ENCODE measurements around the gene DIP2C.
"Not testable (repeated sequence)": the region's sequence is repeated elsewhere in the genome, so short reads cannot be mapped to it uniquely, and the experiment has no call there.

Gene DIP2C

DNA sequence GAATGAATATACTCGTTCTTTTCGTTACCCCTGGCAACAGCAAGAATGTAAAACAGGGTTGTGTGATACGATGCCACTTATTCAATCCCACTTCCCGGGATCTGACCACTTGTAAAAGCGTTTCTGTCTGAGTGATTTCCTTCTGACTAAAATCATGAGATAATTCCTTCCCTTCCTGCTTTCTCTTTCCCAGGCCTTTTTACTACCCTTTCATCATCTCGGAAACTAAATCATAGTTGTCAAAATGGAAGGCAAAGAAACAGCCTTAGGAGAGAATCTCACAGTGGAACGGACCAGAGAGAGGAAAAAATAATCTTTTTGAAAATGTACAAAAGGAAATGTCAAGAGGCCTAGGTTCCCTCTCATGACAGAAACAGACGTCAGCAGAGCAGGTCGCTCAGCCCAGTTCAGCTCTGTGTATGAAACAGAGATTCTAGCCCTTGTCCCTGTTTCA, 29.8 kb downstream of the DIP2C start:
- peak; percentile 20 to 24 for DNase-seq (ENCODE audit: low read depth in 2 of 2)

DNA sequence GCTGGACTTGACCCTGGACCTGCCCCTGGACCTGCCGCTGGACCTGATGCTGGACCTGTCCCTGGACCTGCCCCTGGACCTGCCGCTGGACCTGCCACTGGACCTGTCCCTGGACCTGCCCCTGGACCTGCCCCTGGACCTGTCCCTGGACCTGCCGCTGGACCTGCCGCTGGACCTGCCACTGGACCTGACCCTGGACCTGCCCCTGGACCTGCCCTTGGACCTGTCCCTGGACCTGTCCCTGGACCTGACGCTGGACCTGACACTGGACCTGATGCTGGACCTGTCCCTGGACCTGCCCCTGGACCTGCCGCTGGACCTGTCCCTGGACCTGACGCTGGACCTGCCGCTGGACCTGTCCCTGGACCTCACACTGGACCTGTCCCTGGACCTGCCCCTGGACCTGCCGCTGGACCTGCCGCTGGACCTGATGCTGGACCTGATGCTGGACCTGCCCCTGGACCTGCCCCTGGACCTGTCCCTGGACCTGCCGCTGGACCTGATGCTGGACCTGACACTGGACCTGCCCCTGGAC, 31.6 kb downstream of the DIP2C start:
- not testable (repeated sequence) for DNase-seq (ENCODE audit: low read depth in 2 of 2)

DNA sequence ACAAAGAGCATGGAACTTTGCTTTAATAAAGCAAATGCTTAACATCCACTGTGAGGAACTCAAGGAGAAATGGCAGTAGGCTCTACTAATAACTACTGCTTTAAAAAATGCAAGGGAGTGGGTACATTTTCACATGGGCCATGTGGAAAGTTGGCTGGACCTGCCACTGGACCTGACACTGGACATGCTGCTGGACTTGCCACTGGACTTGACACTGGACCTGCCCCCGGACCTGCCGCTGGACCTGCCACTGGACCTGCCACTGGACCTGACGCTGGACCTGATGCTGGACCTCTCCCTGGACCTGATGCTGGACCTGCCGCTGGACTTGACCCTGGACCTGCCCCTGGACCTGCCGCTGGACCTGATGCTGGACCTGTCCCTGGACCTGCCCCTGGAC, 32.6 kb downstream of the DIP2C start:
- no peak for DNase-seq (ENCODE audit: low read depth in 2 of 2)

DNA sequence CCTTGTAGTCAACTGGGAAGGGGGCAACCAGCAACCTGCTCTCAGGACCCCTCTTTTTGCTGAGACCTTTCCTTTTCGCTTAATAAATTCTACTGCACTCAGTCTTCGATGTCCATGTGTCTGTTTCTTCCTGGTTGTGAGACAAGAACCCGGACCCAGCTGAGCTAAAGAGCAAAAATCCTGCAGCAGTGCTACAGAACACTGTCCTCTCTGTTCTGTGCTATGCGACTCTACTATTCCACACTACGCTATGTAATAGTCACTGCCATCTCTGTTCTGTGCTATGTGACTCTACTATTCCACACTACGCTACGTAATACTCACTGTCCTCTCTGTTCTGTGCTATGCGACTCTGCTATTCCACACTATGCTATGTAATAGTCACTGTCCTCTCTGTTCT, 34.3 kb downstream of the DIP2C start:
- no peak for DNase-seq (ENCODE audit: low read depth in 2 of 2)

DNA sequence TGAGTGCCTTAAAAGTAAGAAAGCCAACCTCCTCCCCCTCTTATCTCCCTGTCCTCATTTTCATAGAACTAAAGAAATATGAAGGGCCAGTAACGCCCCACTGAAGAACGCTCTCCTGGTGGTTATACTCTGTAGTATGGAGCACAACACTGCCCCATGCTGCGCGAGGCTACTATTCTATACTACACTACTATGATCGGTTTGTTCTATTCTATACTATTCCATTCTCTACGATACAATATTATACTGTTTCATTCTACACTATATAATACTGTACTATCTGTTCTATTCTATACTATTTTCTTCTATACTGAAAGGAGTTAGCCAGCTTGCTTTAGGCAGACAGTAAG, 34.8 kb downstream of the DIP2C start:
- no peak for DNase-seq (ENCODE audit: low read depth in 2 of 2)

DNA sequence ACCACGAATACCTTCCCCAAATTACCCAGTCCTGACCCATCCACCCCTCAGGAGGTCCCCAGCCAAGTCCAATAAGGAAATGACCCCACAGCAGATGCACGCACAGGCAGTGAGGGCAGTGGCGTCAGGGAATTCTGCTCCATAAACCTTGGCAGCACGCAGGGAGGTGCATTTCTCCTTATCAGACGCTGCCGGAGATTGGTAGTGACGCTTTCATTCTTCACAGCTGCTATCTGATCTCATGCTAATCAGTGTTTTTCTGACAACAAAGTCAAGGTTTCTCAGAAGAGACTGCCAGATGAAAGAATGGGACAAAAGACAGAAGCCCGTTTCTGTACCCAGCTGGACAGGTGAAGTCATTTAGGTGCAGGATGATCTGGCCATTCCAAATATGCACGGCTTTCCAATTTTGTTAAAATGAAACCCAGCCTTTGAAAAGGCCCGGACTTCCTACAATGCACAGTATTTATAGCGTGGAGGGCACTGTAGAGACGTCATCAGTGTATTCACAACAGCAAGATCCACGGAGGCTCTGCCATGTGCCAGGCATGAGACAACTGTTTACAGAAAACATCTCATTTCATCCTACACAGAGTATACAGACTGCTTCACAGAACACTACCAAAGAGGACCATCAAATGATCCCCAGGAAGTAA, 35.3 kb downstream of the DIP2C start:
- DNase-seq (ENCODE audit: low read depth in 2 of 2): no peak

DNA sequence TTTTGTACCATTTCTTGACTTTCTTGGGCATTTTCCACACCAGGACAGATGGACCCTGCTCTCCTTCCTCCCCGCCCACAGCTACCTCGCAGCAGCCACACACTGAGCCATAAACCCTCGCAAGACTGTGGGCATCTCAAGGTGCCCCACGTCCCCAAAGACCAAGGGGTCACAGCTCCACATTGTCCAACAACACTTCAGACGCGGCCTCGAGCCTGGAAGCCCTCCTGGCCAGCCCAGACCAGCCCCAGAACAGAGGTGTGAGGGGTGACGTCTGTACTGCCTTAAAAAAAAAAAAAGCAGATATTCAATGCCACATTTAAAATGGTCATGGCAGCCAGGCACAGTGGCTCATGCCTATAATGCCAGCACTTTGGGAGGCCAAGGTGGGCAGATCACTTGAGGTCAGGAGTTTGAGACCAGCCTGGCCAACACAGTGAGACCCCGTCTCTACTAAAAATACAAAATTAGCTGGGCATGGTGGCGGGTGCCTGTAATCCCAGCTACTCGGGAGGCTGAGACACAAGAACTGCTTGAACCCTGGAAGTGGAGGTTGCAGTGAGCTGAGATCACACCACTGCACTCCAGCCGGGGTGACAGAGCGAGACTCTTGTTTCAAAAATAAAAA, 36.5 kb downstream of the DIP2C start:
- DNase-seq (ENCODE audit: low read depth in 2 of 2): not testable (repeated sequence)

DNA sequence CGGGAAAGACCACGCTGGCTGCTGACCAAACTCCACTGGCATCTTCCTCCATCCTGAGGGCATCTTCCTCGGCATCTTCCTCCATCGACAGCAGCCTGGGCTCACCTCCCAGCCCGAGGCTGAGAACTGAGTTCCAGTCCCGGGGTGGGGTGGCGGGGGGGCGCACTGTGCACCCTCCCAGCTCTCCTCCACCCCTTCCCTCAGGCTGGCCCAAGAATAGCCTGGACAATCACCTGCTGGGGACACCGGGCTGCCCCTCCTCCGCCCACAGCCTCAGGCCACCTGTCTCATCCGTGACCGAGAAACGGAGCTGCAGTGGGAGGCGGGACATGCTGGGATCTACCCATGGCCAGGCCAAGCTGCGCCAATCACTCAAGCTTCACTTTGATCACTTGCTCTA, 37.2 kb downstream of the DIP2C start:
- no peak for DNase-seq (ENCODE audit: low read depth in 2 of 2)

DNA sequence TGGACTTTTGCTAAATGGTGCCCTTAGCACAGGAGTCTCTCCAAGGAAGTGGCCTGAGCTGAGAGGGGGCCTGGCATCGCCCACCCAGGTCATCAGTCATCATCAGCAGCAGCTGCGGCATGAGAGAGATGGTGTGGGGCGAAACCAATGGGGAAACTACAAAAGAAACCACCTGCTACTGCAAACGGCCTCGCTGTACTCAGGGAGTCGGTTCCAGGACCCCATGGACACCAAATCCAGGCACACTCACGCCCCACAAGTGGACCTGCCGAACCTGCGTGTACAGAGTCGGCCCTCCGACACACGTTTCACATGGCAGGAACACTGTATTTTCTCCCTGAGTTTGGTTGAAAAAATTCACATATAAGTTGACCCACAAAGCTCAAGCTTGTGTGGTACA, 37.8 kb downstream of the DIP2C start:
- DNase-seq (ENCODE audit: low read depth in 2 of 2): no peak

DNA sequence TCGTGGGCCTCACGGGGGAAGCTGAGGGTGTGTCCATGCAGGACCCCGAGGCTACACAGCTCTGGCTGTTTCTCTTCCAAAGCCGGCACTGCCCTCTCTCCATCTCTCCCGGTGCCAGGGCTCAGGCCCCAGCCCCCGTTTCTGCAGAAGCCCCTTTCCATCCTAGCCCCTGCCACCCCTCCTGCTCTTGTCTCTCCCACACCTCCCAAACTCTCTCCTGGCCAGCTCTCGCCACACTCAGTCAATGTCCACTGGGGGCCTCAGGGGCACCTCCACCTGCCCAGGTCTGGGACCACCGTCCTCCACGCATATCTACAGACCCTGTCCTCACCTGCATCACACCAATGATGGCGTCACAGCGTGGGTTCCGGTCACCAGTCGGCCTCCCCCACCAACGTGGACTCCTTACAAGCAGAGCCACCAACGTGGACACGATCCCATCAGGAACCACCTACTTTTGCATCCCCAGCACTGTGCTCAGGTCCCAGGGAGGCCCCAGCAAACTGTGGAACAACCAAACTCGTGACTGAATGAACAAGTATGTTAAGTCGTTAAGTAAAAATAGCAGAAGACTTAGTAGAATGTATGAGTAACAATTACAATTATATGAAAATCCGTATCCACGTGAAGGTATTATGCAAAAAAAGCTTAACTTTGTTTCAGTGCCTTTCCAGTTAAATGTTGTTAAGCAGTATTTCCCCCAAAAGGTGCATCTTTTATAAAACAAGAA, 38.4 kb downstream of the DIP2C start:
- DNase-seq (ENCODE audit: low read depth in 2 of 2): no peak

DNA sequence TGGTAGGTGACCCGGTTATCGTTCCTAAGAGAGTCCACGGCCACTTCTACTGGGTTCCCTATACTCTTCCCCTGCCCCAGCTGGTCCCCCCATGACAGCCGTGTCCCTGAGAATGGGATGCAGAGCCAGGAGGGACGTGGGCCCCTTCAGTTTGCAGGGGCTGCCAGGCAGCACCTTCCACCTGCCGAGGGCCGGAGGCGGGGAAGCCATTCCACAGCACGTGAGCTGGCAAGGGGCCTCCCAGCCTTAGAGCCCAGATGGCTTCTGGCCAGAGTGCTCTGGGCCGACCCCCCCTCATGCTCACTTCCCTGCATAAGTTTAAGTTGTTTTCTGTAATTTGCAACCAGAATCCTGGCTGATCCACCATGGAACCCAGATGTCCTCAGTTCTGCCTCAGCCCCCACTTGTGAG, 39.0 kb downstream of the DIP2C start:
- DNase-seq (ENCODE audit: low read depth in 2 of 2): no peak

DNA sequence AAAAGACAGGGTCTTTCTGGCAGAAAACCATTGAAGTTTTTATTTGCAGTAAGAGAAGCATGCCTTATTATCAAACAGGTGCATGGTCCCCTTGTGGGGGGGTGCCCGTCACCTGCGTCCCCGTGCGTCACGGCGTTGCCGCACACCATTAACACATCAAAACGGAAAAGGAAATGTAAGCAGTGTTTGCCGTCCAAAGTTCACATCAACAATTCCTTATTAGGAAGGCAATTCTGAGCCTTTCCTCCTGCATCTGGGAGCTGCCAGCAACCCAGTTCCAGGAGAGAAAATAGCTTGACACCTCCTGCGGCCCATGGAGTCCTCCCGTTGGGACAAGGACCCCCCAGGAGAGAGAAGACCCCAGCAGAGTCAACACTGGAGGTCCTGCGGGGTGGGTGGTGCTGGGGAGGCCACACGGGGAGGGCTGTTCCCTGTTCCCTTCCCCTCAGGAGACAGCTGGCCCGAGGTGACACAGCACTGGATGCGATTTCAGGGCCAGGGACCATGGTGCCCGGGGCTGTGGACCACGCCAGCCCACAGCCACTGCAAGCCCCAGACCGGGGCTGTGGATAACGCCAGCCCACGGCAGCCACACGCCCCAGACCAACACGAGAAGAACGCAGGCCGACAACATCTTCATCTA, 39.5 kb downstream of the DIP2C start:
- no peak for DNase-seq (ENCODE audit: low read depth in 2 of 2)

DNA sequence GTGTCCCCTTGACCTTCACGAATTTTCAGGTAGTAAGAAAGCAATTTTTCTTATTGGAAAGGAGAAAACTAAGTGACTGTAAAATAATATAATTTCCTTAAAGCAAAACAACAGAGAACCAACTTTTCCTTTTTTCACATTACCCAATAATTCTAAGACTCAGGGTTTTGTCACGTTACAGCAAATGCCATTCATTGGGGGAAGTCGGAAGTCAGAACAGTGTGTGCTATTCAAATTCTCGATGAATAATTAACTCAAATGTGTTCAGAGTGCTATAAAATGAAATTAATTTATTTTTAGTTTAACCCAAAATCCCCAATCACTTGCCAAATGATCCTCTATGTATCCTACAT, 40.0 kb downstream of the DIP2C start:
- no peak for DNase-seq (ENCODE audit: low read depth in 2 of 2)

DNA sequence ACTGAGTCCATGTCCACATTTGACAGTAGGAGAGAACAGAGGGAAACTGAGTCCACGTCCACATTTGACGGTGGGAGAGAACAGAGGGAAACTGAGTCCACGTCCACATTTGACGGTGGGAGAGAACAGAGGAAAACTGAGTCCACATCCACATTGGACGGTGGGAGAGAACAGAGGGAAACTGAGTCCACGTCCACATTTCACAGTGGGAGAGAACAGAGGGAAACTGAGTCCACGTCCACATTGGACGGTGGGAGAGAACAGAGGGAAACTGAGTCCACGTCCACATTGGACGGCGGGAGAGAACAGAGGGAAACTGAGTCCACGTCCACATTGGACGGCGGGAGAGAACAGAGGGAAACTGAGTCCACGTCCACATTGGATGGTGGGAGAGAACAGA, 42.4 kb downstream of the DIP2C start:
- not testable (repeated sequence) for DNase-seq (ENCODE audit: low read depth in 2 of 2)

DNA sequence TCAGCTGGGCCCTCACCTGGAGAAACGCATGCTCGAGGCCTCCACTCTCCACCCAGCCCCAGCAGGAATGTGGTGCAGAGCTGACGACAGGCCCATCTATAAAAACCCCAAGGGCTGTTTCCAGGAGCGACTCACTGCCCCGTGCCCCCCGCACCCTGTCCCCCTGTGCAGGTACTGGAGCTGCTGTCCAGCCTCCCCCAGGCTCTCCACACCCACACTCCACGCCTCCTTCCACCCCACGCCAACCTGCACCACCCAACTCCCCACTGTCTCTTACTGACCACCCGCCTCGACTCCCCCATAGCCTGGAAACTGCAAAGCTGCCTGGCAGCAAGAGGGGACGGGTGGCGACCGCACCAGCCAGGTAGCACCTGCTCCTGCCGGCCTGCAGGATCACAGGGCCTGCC, 43.3 kb downstream of the DIP2C start:
- no peak for DNase-seq (ENCODE audit: low read depth in 2 of 2)

DNA sequence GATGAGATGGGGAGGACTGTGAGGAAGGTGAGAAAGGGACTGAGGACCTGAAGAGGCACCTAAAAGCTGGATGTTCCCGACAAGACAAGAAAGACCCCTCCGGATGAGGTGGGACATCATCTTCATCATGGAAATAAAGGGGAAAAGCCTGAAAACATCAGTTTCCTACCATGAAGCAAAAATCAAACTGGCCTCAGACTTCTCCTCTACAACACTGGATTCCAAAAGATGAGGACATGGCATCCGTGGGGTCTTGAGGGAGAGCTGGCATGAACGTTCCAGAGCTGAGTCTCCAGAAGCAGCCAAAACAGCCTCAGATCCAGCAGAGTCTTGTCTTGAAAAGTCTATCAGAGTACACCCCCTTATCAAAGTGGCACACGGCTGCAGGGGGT, 44.5 kb downstream of the DIP2C start:
- no peak for DNase-seq (ENCODE audit: low read depth in 2 of 2)

DNA sequence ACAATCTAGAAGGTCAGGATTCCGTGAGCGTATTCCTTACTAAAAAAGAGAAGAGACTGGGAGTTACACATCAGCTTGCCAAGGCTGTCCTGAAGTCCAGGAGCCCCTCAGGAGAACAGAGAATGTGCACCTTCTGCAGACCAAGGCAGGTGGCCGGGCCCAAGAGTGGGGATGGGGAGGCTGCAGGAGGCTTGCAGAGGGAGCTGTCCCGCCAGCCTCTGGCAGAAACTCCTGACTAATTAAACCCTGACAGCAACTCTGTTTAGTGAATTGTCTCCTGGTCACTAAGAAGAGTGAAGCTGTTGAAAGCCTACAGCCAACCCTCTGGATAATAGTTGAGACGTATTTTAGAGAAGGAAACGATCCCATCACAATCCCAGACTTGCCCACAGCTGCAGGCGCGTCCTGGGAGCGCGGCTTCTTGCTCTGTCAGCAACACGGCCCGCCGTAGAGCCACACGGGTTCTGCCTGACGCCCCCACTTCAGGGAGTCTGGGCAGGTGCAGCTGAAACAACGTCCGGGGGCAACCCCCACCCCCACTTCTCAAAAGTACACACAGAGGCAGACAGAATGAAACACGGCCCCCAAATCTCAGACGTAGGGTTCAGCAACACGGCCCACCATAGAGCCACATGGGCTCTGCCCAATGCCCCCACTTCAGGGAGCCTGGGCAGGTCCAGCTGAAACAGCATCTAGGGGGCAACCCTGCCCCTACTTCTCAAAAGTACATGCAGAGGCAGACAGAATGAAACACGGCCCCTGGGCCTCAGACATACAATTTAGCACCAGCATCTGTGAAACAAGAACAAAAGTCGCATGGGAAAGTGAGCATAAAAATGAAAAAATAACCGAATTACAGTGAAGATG, 45.2 kb downstream of the DIP2C start:
- no peak for DNase-seq (ENCODE audit: low read depth in 2 of 2)

DNA sequence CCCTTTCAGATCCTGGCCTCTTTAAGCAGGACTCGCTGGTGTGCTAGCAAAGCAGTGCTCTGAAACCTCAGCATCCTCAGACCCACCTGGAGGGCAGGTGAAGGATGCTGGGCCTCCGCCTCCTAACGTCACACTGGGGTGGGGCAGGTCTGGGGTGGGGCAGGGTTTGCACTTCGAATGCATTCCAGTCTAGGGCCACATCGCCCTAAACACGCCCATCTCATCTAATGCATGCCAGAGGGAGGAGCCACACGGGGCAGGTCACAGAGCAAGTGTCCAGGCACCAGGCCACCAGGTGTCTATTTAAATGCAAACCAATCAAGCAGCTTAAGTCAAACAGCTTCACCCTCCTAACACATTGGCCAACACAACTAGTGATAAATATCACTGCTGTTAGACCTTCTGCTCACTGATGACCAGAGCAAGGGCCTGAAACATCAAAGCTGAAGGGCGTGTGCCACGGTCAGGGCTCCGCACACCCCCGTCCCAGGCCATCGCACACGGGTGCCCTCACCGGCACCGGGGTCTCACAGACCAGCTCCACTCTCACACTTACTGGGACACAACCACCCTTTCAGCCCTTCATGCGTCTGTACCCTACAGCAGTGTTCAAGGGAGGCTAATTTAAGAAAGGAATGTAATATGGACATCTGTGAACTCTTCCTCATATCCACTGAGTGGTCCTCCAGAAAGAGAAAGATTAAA, 47.1 kb downstream of the DIP2C start:
- DNase-seq (ENCODE audit: low read depth in 2 of 2): no peak

DNA sequence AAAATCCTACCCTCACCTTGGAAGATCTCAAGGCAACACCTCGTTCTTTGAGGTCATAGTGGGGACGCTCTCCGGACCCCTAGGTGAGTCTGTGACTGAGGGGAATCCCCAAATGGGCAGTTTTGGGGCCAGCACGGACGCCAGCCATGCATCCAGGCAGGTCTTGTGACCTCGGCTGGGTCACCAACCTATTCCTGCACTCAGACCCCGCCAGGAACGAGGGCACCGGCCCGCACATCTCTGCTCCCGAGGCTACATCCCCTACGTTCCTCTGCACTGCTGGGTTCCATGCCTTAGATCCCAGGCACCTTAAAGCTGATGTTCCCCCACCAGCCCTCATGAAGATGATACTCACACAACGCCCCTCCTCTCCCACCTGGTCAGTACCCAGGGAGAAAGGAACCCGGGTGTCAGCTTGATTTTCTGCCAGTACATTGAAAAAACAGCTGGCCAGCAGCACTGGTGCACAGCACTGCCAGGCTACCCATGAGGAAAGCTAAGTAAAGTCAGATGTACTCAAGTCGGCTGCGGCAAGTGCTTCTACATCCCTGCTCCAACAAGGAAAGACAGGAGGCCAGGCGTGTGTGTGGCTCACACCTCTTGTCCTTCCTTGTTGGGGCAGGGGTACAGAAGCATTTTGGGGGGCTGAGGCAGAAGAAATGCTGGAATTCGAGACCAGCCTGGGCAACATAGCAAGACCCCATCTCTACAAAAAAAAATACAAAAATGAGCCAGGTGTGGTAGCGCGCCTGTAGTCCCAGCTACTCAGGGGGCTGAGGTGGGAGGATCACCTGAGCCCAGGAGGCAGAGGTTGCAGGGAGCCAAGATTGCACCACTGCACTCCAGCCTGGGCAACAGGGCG, 48.1 kb downstream of the DIP2C start:
- no peak for DNase-seq (ENCODE audit: low read depth in 2 of 2)

DNA sequence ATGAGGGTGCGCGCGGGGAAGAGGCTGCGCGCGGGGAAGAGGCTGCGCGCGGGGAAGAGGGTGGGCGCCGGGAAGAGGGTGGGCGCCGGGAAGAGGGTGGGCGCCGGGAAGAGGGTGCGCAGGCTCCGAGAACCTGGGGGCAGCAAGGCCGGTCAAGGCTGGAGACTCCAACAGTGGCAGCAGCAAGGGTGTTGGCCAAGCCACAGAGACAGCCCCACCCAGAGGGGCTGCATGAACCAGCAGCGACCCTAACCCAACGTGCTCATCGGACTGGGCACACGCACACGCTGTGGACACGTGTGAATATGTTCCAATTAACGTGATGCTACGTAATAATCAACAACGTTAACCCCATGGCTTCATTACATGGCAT, 48.8 kb downstream of the DIP2C start:
- DNase-seq (ENCODE audit: low read depth in 2 of 2): no peak
